SKM-1 (cell line): ENCODE results near the gene KCNRG.
"Not testable (repeated sequence)": the region's sequence is repeated elsewhere in the genome, so short reads cannot be mapped to it uniquely, and the experiment has no call there.

Experiments used
- DNase-seq: peaks from one replicate; lab custom pipeline; 2025; ENCODE audit not compliant: unreplicated experiment; lab: John Stamatoyannopoulos, UW

Gene KCNRG

DNA sequence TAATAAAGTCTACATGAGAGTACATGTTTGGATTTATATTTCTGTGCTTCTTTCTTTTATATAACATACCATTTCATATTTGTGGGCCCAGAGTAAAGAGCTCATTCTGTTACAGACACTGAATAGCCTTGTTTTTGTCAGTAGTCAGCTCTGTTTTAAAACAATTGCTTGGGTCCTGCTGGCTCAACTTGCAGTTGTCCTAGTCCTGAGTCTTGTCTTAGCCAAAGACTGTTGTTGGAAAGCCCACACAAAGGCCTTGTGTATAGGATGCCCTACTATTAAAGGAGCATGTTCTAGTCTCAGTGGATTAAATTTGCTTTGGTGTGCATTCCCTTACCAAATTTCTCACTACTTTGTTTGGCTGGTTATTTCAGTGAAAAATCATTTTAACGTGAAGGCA is 3.8 kb upstream of the KCNRG start:
- no peak for DNase-seq

DNA sequence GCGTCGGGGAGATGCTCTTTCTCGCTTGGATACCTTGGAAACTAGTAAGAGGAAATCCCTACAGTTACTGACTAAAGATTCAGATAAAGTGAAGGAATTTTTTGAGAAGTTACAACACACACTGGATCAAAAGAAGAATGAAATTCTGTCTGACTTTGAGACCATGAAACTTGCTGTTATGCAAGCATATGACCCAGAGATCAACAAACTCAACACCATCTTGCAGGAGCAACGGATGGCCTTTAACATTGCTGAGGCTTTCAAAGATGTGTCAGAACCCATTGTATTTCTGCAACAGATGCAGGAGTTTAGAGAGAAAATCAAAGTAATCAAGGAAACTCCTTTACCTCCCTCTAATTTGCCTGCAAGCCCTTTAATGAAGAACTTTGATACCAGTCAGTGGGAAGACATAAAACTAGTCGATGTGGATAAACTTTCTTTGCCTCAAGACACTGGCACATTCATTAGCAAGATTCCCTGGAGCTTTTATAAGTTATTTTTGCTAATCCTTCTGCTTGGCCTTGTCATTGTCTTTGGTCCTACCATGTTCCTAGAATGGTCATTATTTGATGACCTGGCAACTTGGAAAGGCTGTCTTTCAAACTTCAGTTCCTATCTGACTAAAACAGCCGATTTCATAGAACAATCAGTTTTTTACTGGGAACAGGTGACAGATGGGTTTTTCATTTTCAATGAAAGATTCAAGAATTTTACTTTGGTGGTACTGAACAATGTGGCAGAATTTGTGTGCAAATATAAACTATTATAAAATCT is 2.7 kb upstream of the KCNRG start:
- DNase-seq: no peak

DNA sequence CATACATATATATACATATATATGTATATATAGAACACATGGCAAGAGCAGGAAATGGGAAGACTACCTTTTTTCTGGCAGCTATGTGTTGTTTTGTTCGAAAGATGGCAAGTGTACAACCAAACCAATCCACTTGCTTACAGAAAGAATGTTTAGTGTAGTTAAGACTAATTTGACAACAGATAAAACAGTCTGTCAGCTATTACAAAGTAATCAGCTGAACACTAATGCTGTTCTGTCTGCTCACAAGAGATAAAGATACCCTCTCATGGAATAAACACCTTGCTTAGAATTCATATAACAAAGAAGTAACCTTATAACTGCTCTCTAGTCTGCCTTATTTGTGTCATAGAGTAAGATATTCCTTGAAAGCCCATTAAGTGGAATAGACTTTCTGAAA is 858 bp upstream of the KCNRG start:
- no peak for DNase-seq

DNA sequence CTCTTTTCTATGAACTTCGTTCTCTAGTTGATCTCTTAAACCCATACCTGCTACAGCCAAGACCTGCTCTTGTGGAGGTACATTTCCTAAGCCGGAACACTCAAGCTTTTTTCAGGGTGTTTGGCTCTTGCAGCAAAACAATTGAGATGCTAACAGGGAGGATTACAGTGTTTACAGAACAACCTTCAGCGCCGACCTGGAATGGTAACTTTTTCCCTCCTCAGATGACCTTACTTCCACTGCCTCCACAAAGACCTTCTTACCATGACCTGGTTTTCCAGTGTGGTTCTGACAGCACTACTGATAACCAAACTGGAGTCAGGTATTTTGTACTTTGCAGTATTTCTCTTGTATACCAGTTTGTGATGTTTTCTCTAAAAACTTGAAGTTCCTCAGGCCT is 506 bp downstream of the KCNRG start:
- DNase-seq: no peak

DNA sequence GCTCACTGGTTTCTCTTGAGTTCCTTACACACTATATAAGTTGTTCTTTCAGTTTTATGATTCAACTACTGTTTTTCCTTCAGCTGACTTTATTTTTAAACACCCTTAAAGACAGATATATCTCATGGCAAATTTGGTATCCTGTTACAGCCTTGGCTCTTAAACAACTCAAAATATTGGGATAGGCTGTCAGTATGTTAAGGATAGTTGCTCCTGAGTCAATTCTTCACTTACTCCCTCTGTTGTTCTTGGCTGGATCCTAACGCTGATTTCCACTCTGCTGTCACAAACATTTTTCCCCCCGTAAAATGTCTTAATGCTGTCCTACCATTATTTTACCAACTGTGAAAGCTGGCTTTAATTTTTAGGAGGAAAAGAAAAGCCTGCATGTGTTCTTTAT is 1.2 kb downstream of the KCNRG start:
- DNase-seq: no peak

DNA sequence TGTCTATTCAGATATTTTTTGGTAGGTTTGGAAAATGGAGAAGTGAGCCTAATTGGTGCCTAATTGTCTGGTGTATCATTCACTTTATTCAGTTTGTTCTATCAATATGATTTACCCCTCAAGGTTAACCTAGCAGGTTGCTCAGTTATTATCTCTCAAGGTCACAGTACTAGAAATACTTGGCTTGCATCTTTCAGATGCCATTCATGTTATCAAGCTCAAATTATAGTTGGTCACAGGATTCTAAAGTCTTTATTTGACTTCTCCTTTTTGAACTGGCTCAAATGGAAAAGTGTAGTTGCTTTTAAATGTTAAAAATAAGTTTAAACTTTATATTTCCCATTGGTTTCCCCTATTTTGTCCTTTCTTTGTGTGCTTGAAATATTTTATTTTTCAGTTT is 2.6 kb downstream of the KCNRG start:
- DNase-seq: no peak

DNA sequence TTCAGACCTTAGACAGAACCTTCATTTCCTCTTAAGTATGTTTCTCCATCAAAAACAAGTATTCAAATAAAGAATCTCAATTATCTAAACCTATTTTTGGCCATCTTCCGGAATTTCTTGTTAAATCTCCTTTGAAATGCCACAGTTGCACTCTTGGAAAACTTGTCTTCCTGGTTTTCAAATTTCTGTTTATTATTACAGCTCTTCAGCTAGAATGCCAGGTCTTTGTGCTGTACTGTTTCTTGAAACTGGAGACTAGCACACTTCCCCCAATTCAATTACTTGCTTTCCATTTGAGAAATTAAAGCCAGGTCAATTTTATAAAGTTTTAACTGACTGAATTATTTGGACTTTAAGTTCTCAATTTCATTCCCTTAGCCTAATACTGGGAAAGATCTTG is 10.2 kb downstream of the KCNRG start:
- DNase-seq: no peak

DNA sequence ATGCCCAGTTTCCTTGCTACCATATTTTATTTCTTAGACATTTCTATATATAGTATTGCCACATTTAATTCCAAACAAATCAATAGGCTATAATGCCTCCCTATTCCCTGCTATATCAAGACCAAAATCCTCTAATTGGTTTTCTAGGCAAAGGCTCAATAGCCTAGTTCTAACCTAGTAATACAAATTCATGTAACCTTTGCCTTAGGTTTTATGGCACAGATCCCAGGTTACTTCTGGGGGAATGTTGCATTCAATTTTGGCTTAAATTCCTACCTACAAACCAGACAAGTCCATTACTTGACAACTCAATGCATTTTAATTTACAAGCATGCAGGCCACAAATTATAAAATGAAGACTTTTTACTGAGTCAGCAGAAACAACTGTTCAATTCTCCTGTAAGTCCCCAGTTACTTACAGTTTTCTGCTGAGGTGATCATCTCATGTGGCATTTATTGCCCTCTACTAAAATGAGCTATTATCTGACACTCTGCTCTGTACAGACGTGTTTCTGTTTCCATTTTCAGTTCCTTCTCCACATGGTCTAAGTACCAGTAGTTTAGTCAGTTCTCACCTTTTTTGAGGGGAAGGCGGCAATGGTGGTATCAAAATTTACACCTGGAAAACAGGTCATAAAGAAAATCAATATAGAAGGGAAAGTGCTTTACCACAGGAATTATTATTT is 11.7 kb downstream of the KCNRG start:
- DNase-seq: no peak

DNA sequence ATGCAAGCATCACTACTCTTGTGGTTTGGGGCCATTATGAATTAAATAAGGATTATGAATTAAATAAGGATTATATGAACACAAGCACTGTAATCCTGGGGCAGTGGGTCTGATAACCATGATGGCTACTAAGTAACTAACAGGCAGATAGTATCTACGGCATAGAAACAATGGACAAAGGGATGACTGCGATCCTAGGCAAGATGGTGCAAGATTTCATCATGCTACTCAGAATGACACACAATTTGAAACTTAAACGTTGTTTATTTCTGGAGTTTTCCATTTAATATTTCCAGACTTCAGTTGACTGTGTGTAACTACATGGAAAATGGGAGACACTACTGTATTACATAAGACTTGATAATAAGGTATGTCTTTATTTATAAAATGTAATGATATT is 15.1 kb downstream of the KCNRG start:
- no peak for DNase-seq

DNA sequence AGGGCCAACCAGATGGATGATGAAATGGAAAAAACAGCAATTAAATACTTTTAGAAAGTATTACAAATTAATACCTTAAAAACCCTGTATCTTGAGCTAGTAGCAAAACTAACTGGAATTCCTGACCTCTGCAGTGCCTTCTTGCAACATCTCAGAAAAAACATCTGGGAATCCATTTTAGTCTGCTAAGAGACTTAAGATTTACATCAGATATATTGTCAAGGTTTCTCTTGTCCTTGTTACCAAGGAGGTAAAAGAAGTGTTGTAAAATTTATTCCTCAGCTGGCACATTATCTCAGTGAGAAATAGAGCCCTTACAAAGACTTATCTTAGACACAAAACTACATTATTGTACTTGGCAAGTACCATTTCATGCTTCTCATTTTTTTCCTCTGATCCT is 18.5 kb downstream of the KCNRG start:
- no peak for DNase-seq

DNA sequence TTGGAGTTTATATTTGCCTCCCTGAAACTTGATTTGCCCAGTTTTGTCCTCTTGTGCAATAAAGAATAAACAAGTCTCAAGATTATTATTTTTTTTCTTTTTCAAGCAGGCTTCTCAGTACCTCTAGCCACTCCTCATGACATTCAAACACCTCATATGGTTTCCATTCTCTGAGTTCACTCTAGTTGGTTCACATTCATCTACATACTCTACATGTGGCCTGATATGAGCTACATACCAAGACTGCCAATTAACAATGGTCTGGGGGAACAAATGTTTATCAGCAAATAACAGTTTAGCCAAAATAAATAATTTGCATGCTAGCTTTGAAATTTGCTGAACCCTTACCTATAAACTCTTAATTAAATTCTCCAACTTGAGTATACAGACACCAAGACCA is 22.5 kb downstream of the KCNRG start:
- no peak for DNase-seq

DNA sequence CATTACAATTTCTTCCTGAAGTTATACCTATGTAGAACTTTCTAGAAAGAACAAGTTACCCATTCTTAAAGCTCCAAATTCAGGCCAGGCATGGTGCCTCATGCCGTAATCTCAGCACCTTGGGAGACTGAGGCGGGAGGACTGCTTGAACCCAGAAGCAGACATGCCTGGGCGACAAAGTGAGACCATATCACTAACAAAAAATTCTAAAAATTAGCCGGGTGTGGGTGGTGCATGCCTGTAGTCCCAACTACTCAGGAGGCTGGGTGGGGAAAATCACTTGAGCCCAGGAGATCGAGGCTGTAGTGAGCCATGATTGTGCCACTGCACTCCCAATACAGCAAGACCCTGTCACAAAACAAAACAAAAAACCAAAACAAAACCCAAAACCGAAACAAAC is 23.0 kb downstream of the KCNRG start:
- no peak for DNase-seq

DNA sequence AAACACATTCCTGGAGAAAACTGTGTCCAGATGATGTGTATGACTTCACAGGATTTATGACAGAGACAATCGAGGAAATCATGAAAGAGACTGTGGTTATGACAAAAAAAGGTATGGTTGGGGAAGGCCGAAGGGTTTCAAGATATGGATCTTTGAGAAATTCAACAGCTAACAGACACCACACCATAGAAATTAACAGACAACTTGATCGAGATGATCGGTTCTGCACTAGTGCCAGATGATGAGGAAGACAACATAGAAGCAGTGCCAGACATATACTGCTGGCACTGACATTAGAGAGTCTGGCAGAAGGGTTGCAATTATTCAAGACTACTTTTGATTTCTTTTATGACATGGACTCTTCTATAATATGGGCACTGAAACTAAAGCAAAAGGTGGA is 37.2 kb downstream of the KCNRG start:
- no peak for DNase-seq

DNA sequence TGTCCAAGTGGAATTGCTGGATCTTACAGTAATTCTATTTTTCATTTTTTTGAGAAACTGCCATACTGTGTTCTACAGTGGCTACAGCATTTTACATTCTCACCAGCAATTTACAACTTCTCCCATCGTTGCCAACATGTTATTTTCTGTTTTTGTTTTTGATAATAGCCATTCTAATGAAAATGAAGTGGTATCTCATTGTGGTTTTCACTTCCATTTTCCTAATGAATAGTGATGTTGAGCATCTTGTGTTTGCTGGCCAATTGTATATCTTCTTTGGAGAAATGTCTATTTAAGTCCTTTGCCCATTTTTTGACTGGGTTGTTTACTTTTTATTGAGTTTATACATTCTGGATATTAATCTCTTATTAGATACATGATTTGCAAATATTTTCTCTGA is 38.6 kb downstream of the KCNRG start:
- no peak for DNase-seq

DNA sequence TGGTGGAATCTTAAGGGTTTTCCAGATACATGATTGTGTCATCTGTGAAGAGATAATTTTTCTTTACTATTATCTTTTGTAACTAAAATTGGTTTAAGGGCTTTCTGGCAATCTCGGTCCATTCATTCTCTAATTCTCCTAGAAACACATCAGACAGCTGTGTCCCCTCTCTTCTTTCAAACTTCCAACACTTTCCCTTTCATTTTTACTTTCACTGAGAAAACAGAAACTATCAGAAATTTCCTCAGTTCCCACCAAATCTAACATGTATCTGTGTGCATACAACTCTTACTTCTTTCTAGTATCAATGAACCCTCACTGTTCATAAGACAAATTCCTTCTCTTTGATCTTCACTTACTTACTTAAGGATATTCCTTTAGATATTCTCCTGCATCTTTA is 40.2 kb downstream of the KCNRG start:
- DNase-seq: no peak

DNA sequence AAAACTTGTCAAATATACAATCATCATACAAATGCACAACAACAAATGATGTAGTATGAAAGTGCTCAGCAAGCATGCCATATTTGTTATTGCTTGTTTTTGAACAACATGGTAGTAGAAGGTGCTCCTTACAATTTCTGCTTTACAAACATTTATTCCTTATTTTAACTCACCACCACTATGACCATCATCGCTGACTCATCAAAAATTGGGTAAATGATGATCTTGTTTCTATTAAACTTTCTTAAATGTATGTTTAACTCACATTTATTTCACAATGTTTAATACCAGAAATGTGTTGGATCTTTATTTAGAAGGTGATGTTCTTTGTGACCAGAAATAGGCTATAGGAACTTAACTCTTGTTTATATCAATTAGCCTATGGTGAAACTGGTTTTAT is 45.5 kb downstream of the KCNRG start:
- no peak for DNase-seq

DNA sequence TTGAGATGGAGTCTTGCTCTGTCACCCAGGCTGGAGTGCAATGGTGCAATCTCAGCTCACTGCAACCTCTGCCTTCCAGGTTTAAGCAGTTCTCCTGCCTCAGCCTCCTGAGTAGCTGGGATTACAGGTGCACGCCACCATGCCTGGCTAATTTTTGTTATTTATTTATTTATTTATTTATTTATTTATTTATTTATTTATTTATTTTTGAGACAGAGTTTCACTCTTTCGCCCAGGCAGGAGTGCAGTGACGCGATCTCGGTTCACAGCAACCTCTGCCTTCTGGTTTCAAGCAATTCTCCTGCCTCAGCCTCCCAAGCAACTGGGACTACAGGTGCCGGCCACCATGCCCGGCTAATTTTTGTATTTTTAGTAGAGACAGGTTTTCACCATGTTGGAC is 47.1 kb downstream of the KCNRG start:
- not testable (repeated sequence) for DNase-seq

DNA sequence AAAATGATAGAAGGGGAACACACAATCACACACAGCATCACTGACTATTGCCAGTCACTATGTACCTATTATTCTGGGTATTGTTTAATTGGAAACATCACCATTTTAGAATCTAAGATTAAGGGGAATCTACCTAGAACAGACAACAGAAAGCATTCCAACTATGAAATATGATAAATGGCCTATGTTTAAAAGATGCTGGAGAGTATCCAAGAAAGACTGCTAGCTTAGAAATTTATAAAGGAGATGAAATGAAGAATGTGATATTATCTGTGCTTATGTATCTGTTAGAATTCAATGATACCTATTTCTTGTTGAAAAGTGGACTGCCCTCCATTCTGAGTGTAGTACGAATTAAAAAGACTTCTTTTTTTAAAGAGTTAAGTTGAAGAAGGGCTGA is 50.5 kb downstream of the KCNRG start:
- no peak for DNase-seq

DNA sequence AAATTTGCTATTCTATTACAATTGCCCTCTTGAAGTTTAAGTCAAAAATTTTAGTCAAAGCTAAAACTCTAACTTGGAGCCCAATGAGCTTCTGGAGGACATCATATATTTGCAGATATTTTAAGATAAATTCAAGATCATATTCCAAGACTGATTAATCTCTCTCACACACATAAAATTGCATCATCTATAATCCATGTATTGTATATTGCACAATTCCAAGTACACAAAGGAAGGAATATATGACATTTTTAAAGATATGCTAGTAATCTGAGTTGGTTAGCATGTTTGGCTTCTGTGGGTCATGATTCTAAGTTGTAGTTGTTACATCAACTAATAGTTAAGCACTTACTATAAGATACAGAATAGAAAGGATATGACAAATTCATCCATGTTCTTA is 53.3 kb downstream of the KCNRG start:
- DNase-seq: no peak

DNA sequence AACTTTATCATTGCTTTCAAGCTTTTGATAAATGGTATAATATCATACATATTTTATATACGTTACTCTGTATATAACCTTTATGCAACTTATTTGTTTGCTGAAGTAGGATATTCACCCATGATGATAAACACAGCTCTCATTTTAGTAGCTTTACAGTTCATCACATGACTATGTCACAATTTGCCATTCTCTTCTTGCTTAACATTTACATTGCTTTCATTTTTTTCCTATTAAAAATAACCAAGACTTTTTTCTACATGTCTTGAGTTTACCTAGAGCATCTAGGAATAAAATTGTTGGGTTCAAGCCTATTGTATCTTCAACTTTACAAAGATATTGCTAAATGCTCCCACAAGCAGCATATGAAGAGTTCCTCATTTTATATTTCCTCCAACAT is 54.0 kb downstream of the KCNRG start:
- DNase-seq: no peak

DNA sequence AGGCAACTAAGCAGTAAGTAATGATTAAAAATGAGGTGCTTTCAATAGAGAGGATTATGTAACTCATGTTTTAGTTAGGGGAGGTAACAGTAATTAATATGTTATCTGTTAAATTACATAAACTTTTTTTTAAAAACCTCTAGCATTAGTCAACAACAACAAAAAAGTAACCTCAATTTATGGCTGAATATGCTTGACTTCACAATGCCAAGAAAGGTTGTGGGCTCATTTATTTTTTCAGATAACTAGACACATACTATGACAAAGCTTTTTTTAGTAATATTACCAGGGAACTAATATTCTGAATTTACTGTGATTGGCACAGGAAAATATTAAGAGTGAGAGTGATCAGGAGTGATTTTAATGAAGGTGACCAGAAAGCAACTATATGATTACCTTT is 54.9 kb downstream of the KCNRG start:
- DNase-seq: no peak
